Muscle of leg (tissue), 11 donors: ENCODE measurements around the gene PPARD. TPM values are rescaled to one million over a fixed set of nuclear protein-coding genes. Genes with fewer than 3 reads are reported as not detected.
A peak's percentile ranks its signal among the peaks of the same experiment; 100 is the strongest.

Experiments
- DNase-seq: peaks from one replicate; pipeline ENCODE4 v3.0.0; 2013
- H3K27ac ChIP-seq: one replicate; pipeline ENCODE4 v1.5.1; 2013; ENCODE audit warnings: mild to moderate bottlenecking, low read length, control low read depth
- H3K27me3 ChIP-seq: one replicate; pipeline ENCODE4 v1.6.1; 2013; ENCODE audit warnings: low read length; ENCODE audit not compliant: control insufficient read depth, insufficient read depth
- H3K36me3 ChIP-seq: one replicate; pipeline ENCODE4 v1.6.1; 2013; ENCODE audit warnings: low read length; ENCODE audit not compliant: control insufficient read depth, insufficient read depth
- H3K4me1 ChIP-seq: one replicate; pipeline ENCODE4 v1.6.1; 2013; ENCODE audit warnings: low read length; ENCODE audit not compliant: control insufficient read depth, insufficient read depth
- H3K4me3 ChIP-seq: one replicate; pipeline ENCODE4 v1.5.1; 2013; ENCODE audit warnings: low read length, control low read depth
- H3K9me3 ChIP-seq: replicated peaks from 2 replicates; pipeline ENCODE4 v1.6.1; 2013; ENCODE audit warnings: low read depth, low read length; ENCODE audit not compliant: control insufficient read depth
- WGBS: methylation state at CpG from one replicate; pipeline ENCODE4 v1.1.5; 2013; ENCODE audit warnings: missing lambda C conversion rate; ENCODE audit not compliant: insufficient coverage; 5-methylcytosine and 5-hydroxymethylcytosine counted together
- polyA plus RNA-seq, 8 donors: library from polyadenylated mRNA; unstranded; fragments of 120-200 nt; gene quantifications; one replicate each; pipeline versions ENCODE4 v1.2.1 to v1.2.3, GENCODE V29; 2013; ENCODE audit warnings: inconsistent platforms in 1 of 8, low replicate concordance in 1 of 8; ENCODE audit not compliant: insufficient read length in 8 of 8, insufficient read depth in 1 of 8
- total RNA-seq: library from RNA; stranded (reverse); fragments of 120-200 nt; gene quantifications from one replicate; pipeline ENCODE4 v1.2.4, GENCODE V29; 2013

Gene PPARD
- total and polyA plus RNA-seq, 9 donors: 5.9 to 26.4 (median 21.8) TPM

DNA sequence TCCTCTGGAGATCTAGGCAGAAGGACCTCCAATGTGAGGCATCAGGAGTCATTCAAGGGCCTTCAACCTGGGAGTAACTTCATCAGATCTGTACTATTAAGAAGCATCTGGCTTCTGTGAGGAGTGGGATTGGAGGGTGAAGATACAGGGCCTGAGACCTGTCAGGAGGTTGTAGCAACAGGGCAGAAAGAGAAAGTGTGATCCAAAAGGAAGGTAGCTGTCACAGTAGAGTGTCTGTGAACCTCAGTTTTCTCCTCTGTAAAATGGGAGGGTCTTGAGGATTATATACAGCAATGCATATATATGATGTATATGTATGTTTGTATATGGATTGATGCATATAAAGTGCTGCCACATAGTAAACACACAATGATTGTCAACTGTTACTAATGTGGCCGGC is 123.3 kb downstream of the PPARD start:
- no peak overlapping the region for H3K27ac ChIP-seq
- no peak overlapping the region for H3K4me3 ChIP-seq
- WGBS: no CpG with 5 or more reads among the region's 1 CpG
- H3K36me3 ChIP-seq: peaks cover 50% of the 10 kb centered on the region
- no peaks in the 10 kb centered on the region for H3K27me3 ChIP-seq
- no peak for DNase-seq
- H3K4me1 ChIP-seq: peaks cover 18% of the 10 kb centered on the region
- H3K9me3 ChIP-seq: no peaks in the 10 kb centered on the region

GRCh38 chr6:35468181-35468979 is 126.0 kb downstream of the PPARD start, which contains the start of gene RPL10A:
TSS of gene RPL10A (plus strand) at chr6:35468401. CDS start at chr6:35468435, 34 bp downstream.
- WGBS: under 1% methylated on average over 85 of the region's 86 CpGs
- H3K9me3 ChIP-seq: no peaks in the 10 kb centered on the region
- H3K27me3 ChIP-seq: no peaks in the 10 kb centered on the region
- H3K36me3 ChIP-seq: peaks cover 61% of the 10 kb centered on the region
- peak within 1 kb of the TSS; percentile 96 for H3K27ac ChIP-seq
- H3K4me1 ChIP-seq: peaks cover 29% of the 10 kb centered on the region
- peak within 1 kb of the TSS; percentile 87 for H3K4me3 ChIP-seq
- DNase-seq: peak; percentile 99

DNA sequence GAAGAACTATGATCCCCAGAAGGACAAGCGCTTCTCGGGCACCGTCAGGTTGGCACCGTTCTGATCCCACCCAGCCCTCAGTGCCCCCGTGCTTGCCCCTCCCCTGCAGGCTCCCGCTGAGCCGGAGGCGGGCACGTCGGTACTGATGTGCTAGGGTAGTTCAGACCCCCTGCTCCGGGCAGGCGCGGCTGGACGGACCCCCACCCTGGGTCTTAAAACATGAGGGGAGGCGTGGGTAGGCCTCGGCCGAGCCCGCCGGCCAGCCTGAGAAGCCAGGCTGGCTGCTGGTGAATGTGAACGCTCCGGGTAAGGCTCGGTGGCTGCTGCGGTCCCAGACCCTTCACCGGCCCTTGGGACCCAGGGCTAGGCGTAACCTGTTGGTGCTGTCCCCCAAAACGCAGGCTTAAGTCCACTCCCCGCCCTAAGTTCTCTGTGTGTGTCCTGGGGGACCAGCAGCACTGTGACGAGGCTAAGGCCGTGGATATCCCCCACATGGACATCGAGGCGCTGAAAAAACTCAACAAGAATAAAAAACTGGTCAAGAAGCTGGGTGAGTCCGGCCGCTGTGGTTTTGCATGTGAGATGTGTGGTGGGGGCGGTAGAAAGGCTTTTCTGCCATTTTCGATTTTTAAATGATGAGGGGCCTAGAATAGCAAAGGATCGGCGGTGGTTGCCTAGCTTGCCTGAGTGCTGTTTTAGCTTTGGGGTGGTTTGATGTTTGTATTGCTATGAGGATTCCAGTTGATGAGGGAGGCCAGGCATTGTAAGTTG is 126.8 kb downstream of the PPARD start:
- Histone ChIP-seq H3K4me1 (peaks cover 29% of the 10 kb centered on the region), H3K27ac (peak overlapping the region; percentile 96), H3K9me3 (no peaks in the 10 kb centered on the region), H3K27me3 (no peaks in the 10 kb centered on the region), H3K4me3 (peak overlapping the region; percentile 87), H3K36me3 (peaks cover 68% of the 10 kb centered on the region)
- WGBS: 2% methylated on average over 37 of the region's 37 CpGs
- no peak for DNase-seq

DNA sequence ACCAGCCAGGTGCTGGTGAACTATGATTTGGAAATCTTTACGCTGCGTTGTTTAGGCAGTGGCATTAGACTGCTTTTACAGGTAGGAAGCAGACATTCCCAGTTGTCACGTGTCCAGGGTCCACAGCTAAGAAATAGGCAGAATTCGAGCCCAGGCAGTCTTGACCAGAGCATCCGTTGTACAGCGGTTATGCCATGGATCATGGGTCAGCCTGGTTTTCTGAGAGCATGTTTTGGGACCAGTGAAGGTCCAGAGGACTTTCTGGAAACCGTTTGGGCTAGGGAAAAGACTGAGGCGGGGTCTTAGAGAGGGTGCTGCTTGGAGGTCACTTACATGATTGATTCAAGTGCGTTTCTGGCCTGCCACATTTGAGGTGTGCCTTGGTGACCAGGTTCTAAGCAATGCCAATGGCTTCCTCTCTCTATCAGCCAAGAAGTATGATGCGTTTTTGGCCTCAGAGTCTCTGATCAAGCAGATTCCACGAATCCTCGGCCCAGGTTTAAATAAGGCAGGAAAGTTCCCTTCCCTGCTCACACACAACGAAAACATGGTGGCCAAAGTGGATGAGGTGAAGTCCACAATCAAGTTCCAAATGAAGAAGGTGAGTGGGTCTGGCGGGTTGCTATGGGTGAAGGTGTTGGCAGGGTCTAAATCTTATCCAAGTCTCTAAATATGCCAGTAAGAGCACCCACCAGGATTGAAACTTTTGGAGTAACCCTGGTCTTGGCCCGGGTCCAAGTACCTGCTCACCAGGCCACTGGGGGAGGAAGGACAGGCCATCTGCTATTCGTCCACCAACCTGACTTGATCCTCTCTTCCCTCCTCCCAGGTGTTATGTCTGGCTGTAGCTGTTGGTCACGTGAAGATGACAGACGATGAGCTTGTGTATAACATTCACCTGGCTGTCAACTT is 127.6 kb downstream of the PPARD start:
- DNase-seq: no peak
- 18% methylated on average over 9 of the region's 18 CpGs for WGBS
- Histone ChIP-seq H3K36me3 (peaks cover 74% of the 10 kb centered on the region), H3K9me3 (no peaks in the 10 kb centered on the region), H3K27ac (peak overlapping the region; percentile 96), H3K27me3 (no peaks in the 10 kb centered on the region), H3K4me3 (peak overlapping the region; percentile 87), H3K4me1 (peaks cover 29% of the 10 kb centered on the region)

DNA sequence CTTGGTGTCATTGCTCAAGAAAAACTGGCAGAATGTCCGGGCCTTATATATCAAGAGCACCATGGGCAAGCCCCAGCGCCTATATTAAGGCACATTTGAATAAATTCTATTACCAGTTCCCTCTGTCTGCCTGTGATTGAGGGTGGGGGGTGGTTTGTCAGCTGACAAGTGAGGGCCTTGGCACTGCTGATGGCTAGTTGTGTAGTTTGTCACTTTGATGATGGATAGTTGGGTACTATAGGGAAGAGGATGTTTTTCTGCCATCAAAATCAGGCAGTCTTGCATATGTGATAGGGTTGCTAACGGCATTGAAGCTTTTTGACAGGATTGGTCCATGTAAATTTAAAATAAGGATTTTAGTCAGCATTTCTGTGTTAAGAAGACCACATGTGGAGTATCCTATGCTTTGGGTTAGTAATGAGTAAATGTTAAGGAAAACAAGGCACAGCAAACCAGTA is 128.3 kb downstream of the PPARD start:
- Histone ChIP-seq H3K4me3 (no peak overlapping the region), H3K27ac (no peak overlapping the region), H3K4me1 (peaks cover 29% of the 10 kb centered on the region), H3K27me3 (no peaks in the 10 kb centered on the region), H3K36me3 (peaks cover 75% of the 10 kb centered on the region), H3K9me3 (no peaks in the 10 kb centered on the region)
- WGBS: 61% methylated on average over 2 of the region's 3 CpGs
- DNase-seq: no peak

GRCh38 chr6:35471836-35472345 is 129.5 kb downstream of the PPARD start:
- Histone ChIP-seq H3K36me3 (peaks cover 71% of the 10 kb centered on the region), H3K4me3 (no peak overlapping the region)
- 81% methylated on average over 2 of the region's 8 CpGs for WGBS

GRCh38 chr6:35473075-35473849 is 130.9 kb downstream of the PPARD start:
- no peak overlapping the region for H3K27ac ChIP-seq
- peaks cover 21% of the 10 kb centered on the region for H3K4me1 ChIP-seq
- WGBS: 85% methylated on average over 4 of the region's 9 CpGs
- no peaks in the 10 kb centered on the region for H3K27me3 ChIP-seq
- peaks cover 80% of the 10 kb centered on the region for H3K36me3 ChIP-seq
- no peak for DNase-seq
- no peak overlapping the region for H3K4me3 ChIP-seq
- no peaks in the 10 kb centered on the region for H3K9me3 ChIP-seq

More at GRCh38 chr6:35471836-35472345, 129.5 kb downstream of the PPARD start:
- H3K9me3 ChIP-seq: no peaks in the 10 kb centered on the region
- no peak overlapping the region for H3K27ac ChIP-seq
- no peak for DNase-seq
- peaks cover 29% of the 10 kb centered on the region for H3K4me1 ChIP-seq
- no peaks in the 10 kb centered on the region for H3K27me3 ChIP-seq

- peaks cover 82% of the 10 kb centered on the region for H3K36me3 ChIP-seq
- no peak overlapping the region for H3K27ac ChIP-seq
- H3K4me1 ChIP-seq: peaks cover 21% of the 10 kb centered on the region
- H3K27me3 ChIP-seq: no peaks in the 10 kb centered on the region
- H3K9me3 ChIP-seq: no peaks in the 10 kb centered on the region
- DNase-seq: no peak
- no peak overlapping the region for H3K4me3 ChIP-seq
These were observed 131.4 kb downstream of the PPARD start for GRCh38 chr6:35473850-35474130.
